K562 (cell line): Measurements from ENCODE around the gene CABP4. TPM values are rescaled to one million over a fixed set of nuclear protein-coding genes. Genes with fewer than 3 reads are reported as not detected.

Source experiments
- E2F3 ChIP-seq: fragments of 250-450 bp; sonication (Bioruptor Pico); IDR thresholded peaks from 2 replicates; pipeline ENCODE4 v1.4.0; 2020; ENCODE audit warnings: mild to moderate bottlenecking
- FOXK1 ChIP-seq: sonication (generic); formaldehyde crosslinking; IDR thresholded peaks from 2 replicates; pipeline ENCODE4 v1.8.0; 2022; ENCODE audit warnings: missing genetic modification reagents, mild to moderate bottlenecking, borderline replicate concordance
- FOXM1 ChIP-seq, 2 experiments: fragments of 450-650 bp in 1 of 2; sonication (generic) in 1 of 2; formaldehyde crosslinking in 1 of 2; IDR thresholded peaks; 2 replicates each; pipeline versions ENCODE4 v1.6.1 to v1.9.0; 2017 to 2022; ENCODE audit warnings: low read depth in 2 of 2, mild to moderate bottlenecking in 2 of 2, missing genetic modification reagents in 1 of 2, moderate library complexity in 1 of 2
- HDAC2 ChIP-seq: fragments of 450-650 bp; IDR thresholded peaks from 2 replicates; pipeline ENCODE4 v1.6.1; 2016; ENCODE audit warnings: mild to moderate bottlenecking
- HEY1 ChIP-seq: fragments of 250-450 bp; sonication (Bioruptor Pico); IDR thresholded peaks from 2 replicates; pipeline ENCODE4 v1.5.0; 2020; ENCODE audit warnings: mild to moderate bottlenecking, moderate library complexity, borderline replicate concordance
- SMAD4 ChIP-seq: fragments of 250-450 bp; sonication (Bioruptor Pico); conservative IDR thresholded peaks from 2 replicates; pipeline ENCODE4 v1.8.0; 2021; ENCODE audit warnings: inconsistent platforms, mild to moderate bottlenecking, moderate library complexity
- SMARCA4 ChIP-seq: fragments of 450-650 bp; IDR thresholded peaks from 2 replicates; pipeline ENCODE4 v1.6.1; 2016
- SUPT5H ChIP-seq: fragments of 450-650 bp; IDR thresholded peaks from 2 replicates; pipeline ENCODE4 v1.6.1; 2016
- YY1 ChIP-seq, 3 experiments: IDR thresholded peaks; 2 replicates each; pipeline ENCODE4 v1.6.1; 2011; ENCODE audit warnings: low read length in 2 of 3, mild to moderate bottlenecking in 2 of 3, moderate library complexity in 2 of 3, borderline replicate concordance in 1 of 3, control low read depth in 1 of 3, low read depth in 1 of 3; ENCODE audit not compliant: insufficient read depth in 3 of 3, insufficient replicate concordance in 2 of 3, control insufficient read depth in 1 of 3, insufficient read length in 1 of 3; ENCODE audit errors: extremely low read depth in 1 of 3
- ZNF263 ChIP-seq: sonication (generic); formaldehyde crosslinking; IDR thresholded peaks from 2 replicates; pipeline ENCODE4 v1.8.0; 2022; ENCODE audit warnings: mild to moderate bottlenecking, missing genetic modification reagents, borderline replicate concordance
- polyA plus RNA-seq, 8 experiments: library from polyadenylated mRNA; depleted of rRNA in 4 of 8; stranded (reverse) in 5 of 8; unstranded in 3 of 8; fragments of >200 nt; fragmentation: Nextera tagmentation in 2 of 8; fragmentation: Illumina TruSeq in 1 of 8; extraction: Ambion mirVana in 2 of 8; extraction: Trizol in 1 of 8; gene quantifications; 2 replicates each; pipeline versions ENCODE4 v1.2.1 to v1.2.3, GENCODE V29; 2011 to 2014; ENCODE audit warnings: inconsistent platforms in 1 of 8, missing spikeins in 1 of 8
- total RNA-seq, 7 experiments: library from RNA; depleted of rRNA in 6 of 7; stranded (reverse); fragments of >200 nt in 6 of 7; fragmentation: Illumina TruSeq in 2 of 7; extraction: Trizol in 2 of 7; gene quantifications; 2 replicates each; pipeline versions ENCODE4 v1.2.1 to v1.2.3, GENCODE V29; 2011 to 2021; ENCODE audit warnings: low replicate concordance in 1 of 7
- TF ChIP-seq, protein P1 (sequence below), 2 experiments: fragments of 450-650 bp in 1 of 2; sonication (generic) in 1 of 2; formaldehyde crosslinking in 1 of 2; IDR thresholded peaks; 2 replicates each; pipeline versions ENCODE4 v1.7.1 to v1.9.0; 2016 to 2022; ENCODE audit warnings: inconsistent platforms in 1 of 2, mild to moderate bottlenecking in 1 of 2, missing genetic modification reagents in 1 of 2

The CABP4 gene
- total and polyA plus RNA-seq, 9 of the 15 experiments (the other 6 are each of a cell fraction or from before 2014, with no cell fraction given) = 0.11 TPM; not detected in 8

DNA sequence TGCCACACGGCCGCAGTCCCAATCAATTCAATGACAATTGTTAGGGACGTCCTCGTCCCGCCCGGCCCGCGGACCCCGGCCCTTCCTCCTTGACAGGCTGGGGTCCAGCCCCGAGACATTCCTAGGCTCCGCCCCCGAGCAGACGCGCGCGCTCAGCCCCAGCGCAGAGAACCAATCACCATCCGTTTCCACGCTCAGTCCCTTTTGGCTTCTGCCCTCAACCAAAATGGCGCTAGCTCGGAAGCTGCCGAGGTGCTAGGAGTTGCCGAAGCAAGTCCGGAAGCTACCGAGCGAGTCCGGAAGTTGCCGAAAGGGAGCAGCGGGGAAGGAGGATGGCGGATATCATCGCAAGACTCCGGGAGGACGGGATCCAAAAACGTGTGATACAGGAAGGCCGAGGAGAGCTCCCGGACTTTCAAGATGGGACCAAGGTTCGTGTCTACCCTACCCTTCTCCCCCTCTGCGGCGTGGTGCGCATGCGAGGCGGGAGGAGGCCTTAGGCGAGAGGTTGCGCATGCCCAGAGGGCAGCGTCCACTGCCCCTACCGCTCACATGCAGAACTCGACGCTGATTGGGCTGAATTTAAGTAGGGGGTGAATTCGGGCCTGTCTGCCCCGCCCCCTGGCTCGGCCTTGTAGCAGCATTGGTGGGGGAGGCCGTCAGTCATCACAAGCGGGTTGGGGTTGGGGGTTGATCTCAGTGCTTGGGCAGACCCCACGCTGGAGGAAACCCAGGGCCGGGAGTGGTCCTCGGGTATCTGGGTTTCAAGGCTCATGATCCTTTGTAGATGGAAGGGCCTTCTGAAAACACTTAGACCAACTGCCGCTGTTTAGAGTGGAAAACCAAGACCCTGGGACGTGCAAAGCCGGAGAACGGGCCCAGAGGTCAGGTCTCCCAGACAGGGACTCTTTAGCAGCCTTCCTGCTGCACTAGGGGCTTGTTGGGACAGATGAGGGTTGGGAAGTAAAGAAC, 28.0 kb downstream of the CABP4 start, which contains the start of gene AIP (continued):
- TF ChIP-seq FOXM1 (IDR thresholded peaks at IDR 0.05; ENCODE audit: low read depth) (no peak), FOXM1 (CRISPR knock-in tag; IDR thresholded peaks at IDR 0.05; ENCODE audit: low read depth) (peak; percentile 98), SMAD4 (CRISPR knock-in tag) (peak; percentile 7; the same call in 1 of the 2 replicates), SUPT5H (peak; percentile 74), SMARCA4 (0 out of 2 replicates have a peak, but pooled peaks have one; percentile 37), YY1 (IDR thresholded peaks at IDR 0.05; ENCODE audit: borderline replicate concordance in 1 of 3, control insufficient read depth in 1 of 3, extremely low read depth in 1 of 3, insufficient read depth in 3 of 3, insufficient read length in 1 of 3, insufficient replicate concordance in 2 of 3, low read depth in 1 of 3, low read length in 2 of 3) (peak; percentile 98 to 100 (median 99)), HDAC2 (peak; percentile 84; the same call in 1 of the 2 replicates), HEY1 (CRISPR knock-in tag) (no peak), ZNF263 (CRISPR knock-in tag) (peak; percentile 94), FOXK1 (peak; percentile 100), E2F3 (CRISPR knock-in tag) (peak; percentile 80; the same call in 1 of the 2 replicates)
- TF ChIP-seq, protein P1, sequence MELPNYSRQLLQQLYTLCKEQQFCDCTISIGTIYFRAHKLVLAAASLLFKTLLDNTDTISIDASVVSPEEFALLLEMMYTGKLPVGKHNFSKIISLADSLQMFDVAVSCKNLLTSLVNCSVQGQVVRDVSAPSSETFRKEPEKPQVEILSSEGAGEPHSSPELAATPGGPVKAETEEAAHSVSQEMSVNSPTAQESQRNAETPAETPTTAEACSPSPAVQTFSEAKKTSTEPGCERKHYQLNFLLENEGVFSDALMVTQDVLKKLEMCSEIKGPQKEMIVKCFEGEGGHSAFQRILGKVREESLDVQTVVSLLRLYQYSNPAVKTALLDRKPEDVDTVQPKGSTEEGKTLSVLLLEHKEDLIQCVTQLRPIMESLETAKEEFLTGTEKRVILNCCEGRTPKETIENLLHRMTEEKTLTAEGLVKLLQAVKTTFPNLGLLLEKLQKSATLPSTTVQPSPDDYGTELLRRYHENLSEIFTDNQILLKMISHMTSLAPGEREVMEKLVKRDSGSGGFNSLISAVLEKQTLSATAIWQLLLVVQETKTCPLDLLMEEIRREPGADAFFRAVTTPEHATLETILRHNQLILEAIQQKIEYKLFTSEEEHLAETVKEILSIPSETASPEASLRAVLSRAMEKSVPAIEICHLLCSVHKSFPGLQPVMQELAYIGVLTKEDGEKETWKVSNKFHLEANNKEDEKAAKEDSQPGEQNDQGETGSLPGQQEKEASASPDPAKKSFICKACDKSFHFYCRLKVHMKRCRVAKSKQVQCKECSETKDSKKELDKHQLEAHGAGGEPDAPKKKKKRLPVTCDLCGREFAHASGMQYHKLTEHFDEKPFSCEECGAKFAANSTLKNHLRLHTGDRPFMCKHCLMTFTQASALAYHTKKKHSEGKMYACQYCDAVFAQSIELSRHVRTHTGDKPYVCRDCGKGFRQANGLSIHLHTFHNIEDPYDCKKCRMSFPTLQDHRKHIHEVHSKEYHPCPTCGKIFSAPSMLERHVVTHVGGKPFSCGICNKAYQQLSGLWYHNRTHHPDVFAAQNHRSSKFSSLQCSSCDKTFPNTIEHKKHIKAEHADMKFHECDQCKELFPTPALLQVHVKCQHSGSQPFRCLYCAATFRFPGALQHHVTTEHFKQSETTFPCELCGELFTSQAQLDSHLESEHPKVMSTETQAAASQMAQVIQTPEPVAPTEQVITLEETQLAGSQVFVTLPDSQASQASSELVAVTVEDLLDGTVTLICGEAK (IDR thresholded peaks at IDR 0.05) = peak; percentile 68
- TF ChIP-seq, protein P1 (CRISPR knock-in tag; IDR thresholded peaks at IDR 0.05) = 0 out of 2 replicates have a peak, but pooled peaks have one; percentile 71
